ENCODE data around the gene THOP1.

The THOP1 gene

DNA sequence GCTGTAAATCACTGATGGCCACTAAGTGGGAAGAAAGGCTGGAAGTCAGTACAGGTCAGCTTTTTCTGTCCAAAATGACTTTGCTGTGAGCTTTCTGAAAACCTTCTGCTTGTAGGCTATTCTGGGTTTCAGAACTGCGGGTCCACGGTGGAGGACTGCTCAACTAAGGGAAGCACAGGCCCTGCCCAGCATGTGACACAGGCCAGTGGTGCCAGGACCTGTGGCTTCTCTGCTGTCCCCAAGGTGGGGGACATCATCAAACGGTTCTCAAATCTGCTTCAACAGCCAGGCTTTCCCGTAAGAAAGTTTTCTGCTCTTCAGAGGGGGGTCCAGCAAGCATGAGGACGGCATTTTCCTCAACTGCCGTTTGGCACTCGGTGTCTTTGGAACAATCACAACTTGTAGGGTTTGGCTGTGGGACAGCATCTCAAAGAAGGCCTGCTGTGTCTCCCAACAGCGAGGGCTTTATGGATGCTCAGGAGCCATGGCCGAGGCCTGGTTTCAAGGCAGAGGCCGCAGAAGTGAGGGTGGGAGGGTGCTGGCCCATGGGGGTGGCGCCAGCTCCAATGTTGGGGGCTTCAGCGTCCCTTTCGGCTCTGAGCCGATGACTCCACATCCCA lies 6.1 kb upstream of the THOP1 start:
- TF ChIP-seq, protein P1, sequence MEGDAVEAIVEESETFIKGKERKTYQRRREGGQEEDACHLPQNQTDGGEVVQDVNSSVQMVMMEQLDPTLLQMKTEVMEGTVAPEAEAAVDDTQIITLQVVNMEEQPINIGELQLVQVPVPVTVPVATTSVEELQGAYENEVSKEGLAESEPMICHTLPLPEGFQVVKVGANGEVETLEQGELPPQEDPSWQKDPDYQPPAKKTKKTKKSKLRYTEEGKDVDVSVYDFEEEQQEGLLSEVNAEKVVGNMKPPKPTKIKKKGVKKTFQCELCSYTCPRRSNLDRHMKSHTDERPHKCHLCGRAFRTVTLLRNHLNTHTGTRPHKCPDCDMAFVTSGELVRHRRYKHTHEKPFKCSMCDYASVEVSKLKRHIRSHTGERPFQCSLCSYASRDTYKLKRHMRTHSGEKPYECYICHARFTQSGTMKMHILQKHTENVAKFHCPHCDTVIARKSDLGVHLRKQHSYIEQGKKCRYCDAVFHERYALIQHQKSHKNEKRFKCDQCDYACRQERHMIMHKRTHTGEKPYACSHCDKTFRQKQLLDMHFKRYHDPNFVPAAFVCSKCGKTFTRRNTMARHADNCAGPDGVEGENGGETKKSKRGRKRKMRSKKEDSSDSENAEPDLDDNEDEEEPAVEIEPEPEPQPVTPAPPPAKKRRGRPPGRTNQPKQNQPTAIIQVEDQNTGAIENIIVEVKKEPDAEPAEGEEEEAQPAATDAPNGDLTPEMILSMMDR (IDR thresholded peaks at IDR 0.05; ENCODE audit: poor library complexity, severe bottlenecking) = no peak
- Histone ChIP-seq H3K4me3 (ENCODE audit: severe bottlenecking) (no peak overlapping the region), H3K27ac (ENCODE audit: poor library complexity, severe bottlenecking) (no peak overlapping the region), H3K27me3 (ENCODE audit: insufficient read depth, poor library complexity, severe bottlenecking) (no peaks in the 10 kb centered on the region), H3K4me1 (ENCODE audit: insufficient read depth, poor library complexity, severe bottlenecking) (peaks cover 5% of the 10 kb centered on the region), H3K9me3 (ENCODE audit: severe bottlenecking) (no peaks in the 10 kb centered on the region), H3K36me3 (ENCODE audit: low read depth) (peaks cover 16% of the 10 kb centered on the region)
- ATAC-seq (ENCODE audit: low read depth) (no peak), DNase-seq (ENCODE audit: low spot score) (no peak)

DNA sequence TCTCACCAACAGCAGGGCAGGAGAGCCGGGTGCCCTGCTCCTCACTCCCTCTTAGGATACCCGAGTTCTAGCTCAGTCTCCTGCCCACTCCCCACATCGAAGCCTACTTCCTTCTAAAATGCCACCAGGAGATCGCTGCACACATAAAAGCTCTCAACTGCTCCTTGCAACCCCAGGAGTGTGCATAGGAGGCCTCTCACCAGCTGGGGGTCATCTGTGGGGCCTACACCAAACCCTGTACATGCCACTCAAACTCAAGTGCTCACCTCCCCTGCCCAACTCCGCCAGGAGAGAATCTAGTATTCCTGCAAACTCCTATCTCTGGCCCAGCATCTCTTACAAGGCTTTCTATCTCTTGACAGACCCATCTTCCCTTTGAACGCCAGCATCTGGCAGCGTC lies 5.0 kb upstream of the THOP1 start:
- Histone ChIP-seq H3K9me3 (ENCODE audit: severe bottlenecking) (no peaks in the 10 kb centered on the region), H3K27ac (ENCODE audit: poor library complexity, severe bottlenecking) (no peak overlapping the region), H3K36me3 (ENCODE audit: low read depth) (peaks cover 16% of the 10 kb centered on the region), H3K4me3 (ENCODE audit: severe bottlenecking) (no peak overlapping the region), H3K27me3 (ENCODE audit: insufficient read depth, poor library complexity, severe bottlenecking) (no peaks in the 10 kb centered on the region), H3K4me1 (ENCODE audit: insufficient read depth, poor library complexity, severe bottlenecking) (peaks cover 5% of the 10 kb centered on the region)
- no peak for ATAC-seq (ENCODE audit: low read depth)
- TF ChIP-seq, protein P1 (IDR thresholded peaks at IDR 0.05; ENCODE audit: poor library complexity, severe bottlenecking) = no peak
- no peak for DNase-seq (ENCODE audit: low spot score)

DNA sequence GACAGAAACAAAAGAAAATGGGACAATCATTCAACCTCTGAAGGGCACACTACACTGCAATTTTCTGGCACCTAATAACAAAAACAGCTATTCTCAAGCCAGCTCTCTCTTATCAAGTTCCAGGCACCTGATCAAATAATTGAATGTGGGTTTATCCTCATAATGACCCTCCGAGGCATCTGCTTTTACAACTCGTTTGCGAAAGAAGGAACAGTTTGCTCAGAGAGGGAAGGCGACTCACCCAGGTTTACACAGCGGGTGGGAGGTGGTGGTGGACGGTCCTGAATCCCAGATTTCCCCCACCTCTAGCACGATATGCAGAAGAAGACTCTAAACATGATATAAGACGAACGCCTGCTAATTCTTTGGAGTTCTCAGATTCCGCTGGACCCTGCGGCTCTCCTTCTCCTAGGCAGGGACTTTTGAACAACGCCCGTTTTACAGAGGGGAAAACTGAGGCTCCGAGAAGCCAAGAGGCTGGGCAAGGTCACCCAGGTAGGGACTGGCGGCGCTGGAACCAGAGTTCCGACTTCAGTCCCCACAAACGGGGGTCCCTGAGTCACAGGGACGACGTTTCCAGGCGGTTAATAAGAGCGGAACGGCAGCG lies 2.9 kb upstream of the THOP1 start:
- Histone ChIP-seq H3K4me3 (ENCODE audit: severe bottlenecking) (peak overlapping the region; percentile 98), H3K36me3 (ENCODE audit: low read depth) (peaks cover 19% of the 10 kb centered on the region), H3K27me3 (ENCODE audit: insufficient read depth, poor library complexity, severe bottlenecking) (no peaks in the 10 kb centered on the region), H3K4me1 (ENCODE audit: insufficient read depth, poor library complexity, severe bottlenecking) (peaks cover 5% of the 10 kb centered on the region), H3K9me3 (ENCODE audit: severe bottlenecking) (no peaks in the 10 kb centered on the region), H3K27ac (ENCODE audit: poor library complexity, severe bottlenecking) (peak overlapping the region; percentile 34)
- ATAC-seq (ENCODE audit: low read depth) (no peak), DNase-seq (ENCODE audit: low spot score) (no peak)
- TF ChIP-seq, protein P1 (IDR thresholded peaks at IDR 0.05; ENCODE audit: poor library complexity, severe bottlenecking) = no peak

DNA sequence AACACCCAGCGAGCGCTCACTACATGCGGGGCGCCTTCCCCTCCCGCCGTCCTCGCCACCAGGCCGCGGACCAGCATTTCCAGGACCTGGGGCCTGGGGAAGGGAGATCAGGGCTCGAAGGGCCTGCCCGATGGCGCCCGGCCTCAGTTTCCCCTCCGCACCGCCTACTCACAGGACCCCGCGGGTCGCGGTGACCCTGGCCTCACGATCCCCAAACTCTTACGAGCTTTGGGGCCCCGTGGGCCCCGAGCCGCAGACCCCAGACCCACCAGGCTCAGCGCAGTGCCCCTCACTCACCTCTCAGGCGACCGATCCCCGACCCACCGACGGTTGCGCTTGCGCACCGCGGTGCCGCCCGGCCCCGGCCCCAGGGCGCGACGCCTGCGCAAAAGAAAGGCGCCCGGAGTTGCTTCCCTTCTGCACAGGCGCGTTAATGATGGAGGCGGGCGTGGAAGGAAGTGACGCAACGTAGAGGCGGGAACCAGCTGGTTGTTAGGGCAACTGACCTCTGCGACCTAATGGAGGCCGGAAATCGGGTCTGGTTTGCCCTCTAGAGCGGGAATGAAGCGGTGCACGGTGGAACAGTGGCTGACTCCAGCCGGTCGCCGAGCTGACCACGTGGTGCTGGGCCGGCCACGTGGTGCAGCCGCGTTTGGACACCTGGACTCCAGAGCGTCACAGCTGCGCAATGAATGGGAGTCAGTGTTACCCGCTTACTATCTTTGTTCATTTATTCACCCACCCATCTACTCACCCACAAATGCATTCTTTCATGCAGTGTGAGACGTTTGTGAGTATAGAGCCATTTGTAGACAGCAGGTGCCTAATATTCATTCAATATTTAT lies 2.1 kb upstream of the THOP1 start, which contains the start of gene SGTA:
TSS of gene SGTA (minus strand) at position 338 of the 845 bp plus-strand sequence. CDS start 14,205 bp downstream, outside the sequence.
- no peaks in the 10 kb centered on the region for H3K27me3 ChIP-seq (ENCODE audit: insufficient read depth, poor library complexity, severe bottlenecking)
- peaks cover 5% of the 10 kb centered on the region for H3K4me1 ChIP-seq (ENCODE audit: insufficient read depth, poor library complexity, severe bottlenecking)
- peak within 1 kb of the TSS; percentile 34 for H3K27ac ChIP-seq (ENCODE audit: poor library complexity, severe bottlenecking)
- DNase-seq (ENCODE audit: low spot score) = peak; percentile 97
- ATAC-seq (ENCODE audit: low read depth) = peak; percentile 80
- no peaks in the 10 kb centered on the region for H3K9me3 ChIP-seq (ENCODE audit: severe bottlenecking)
- H3K36me3 ChIP-seq (ENCODE audit: low read depth) = peaks cover 20% of the 10 kb centered on the region
- H3K4me3 ChIP-seq (ENCODE audit: severe bottlenecking) = peak within 1 kb of the TSS; percentile 98
- TF ChIP-seq, protein P1 (IDR thresholded peaks at IDR 0.05; ENCODE audit: poor library complexity, severe bottlenecking) = no peak
